CD4-positive, alpha-beta T cell treated with Interleukin-6 for 4 hours (primary cell): ENCODE measurements around the gene UBAC1.

Experiments
- DNase-seq: peaks from one replicate; pipeline ENCODE4 v3.0.0-alpha.2; 2020; ENCODE audit warnings: mixed read lengths

UBAC1 gene

GRCh38 chr9:135937521-135938489, 23.4 kb downstream of the UBAC1 start:
- DNase-seq: no peak

GRCh38 chr9:135933114-135933513, 28.1 kb downstream of the UBAC1 start:
- no peak for DNase-seq

- DNase-seq: no peak
Measured at GRCh38 chr9:135932656-135933055, 28.5 kb downstream of the UBAC1 start.

- DNase-seq: no peak
Measured at GRCh38 chr9:135931349-135931820, 29.8 kb downstream of the UBAC1 start.

- no peak for DNase-seq
Measured at GRCh38 chr9:135930446-135931345, 30.5 kb downstream of the UBAC1 start.

DNA sequence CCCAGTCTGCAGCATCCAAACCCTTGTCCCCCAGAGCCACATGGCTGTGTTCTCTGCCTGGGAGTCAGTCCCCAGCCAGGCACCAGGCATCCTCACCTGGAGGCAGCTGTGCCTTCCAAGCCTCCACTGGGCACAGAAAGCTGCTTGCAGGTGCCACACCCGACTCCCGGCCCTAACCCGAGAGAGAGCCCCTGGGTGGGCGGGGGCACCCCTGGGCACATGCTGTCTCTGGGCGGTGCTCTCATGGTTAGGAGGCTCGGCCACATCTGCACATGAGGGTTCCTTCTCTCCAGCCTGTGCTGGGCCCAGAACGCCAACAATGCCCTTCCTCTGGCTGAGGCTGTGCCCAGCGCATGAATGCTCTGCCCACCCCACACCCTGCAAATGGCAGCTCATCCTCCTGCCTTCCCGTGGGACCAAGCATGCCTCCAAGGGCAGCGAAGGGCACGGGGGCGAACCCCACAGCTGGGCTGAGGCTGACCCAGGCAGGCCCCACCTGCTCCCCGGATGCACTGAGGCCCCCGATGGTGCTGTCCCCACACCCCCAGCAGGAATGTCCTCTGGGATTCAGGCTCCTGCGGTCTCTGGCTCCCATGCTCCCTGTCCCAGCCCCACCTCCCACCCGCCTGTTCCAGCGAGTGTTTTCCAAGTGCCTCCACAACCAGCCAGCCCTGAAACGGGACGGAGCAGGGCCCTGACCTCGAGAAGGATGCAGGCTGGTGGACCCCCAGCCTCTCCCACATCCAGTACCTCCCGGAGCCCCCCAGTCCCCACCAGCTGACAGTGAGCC, 31.3 kb downstream of the UBAC1 start:
- no peak for DNase-seq

- DNase-seq: no peak
Measured at GRCh38 chr9:135928731-135929655, 32.2 kb downstream of the UBAC1 start.

DNA sequence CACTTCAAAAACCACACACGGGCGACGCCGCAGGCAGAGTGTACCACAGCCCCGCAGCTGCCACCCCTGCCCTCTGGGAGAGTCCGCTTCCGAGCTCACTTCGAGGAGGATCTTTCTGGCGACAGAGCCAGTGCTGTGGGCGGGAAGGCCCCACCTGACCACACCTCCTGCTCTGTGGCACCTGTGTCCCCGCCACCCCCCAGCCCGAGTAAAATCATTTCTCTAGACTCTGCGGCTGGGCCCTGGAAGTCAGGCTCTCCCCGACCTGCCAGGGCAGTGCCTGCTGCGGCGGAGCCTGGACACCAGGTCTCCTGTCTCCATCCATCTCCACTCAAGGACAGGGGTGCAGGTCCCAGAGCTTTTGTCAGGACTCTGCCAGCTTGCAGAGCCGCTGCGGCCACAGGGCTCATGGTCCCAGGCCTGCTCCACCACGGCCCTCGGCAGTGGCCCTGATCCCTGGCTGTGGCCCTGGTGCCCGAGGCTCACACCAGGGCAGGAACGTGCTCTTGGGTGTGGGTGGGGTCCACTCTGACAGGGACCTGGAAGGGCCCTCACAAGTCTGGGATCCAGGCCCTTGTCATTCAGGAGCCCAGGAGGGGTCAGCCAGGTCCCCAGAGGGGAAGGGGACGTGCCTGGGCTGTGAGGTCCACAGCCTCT, 33.0 kb downstream of the UBAC1 start:
- DNase-seq: no peak

- DNase-seq: no peak
Measured at GRCh38 chr9:135927195-135928013, 33.8 kb downstream of the UBAC1 start.

- DNase-seq: peak; percentile 45
Measured at GRCh38 chr9:135926402-135927194, 34.6 kb downstream of the UBAC1 start.

DNA sequence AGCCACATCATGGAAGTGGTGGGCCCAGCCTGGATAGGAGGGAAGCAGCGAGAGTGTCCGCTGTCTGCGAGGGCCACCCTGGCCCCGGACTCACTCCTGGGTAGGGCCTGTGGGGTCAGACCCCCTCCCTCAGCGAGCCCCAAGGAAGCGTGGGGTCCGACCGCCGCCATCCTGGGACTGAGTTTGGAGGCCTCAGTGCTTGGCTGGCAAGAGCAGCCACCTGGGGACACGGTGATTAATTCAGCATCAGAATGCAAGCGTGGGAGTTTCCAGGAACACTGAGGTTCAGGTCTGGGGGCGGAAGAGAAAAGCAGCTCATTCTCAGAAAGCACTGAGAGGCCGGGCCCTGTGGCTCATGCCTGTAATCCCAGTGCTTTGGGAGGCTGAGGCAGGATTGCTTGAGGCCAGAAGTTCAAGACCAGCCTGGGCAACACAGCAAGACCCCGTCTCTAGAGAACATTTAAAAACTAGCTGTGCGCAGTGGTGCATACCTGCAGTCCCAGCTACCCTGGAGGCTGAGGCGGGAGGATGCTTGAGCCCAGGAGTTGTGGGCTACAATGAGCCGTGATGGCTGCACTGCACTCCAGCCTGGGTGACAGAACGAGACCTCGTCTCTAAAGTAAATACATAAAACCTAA, 35.6 kb downstream of the UBAC1 start:
- no peak for DNase-seq

- peak; percentile 20 for DNase-seq
Measured at GRCh38 chr9:135924628-135925338, 36.4 kb downstream of the UBAC1 start.

GRCh38 chr9:135923508-135923907, 37.7 kb downstream of the UBAC1 start:
- no peak for DNase-seq

- DNase-seq: no peak
Measured at GRCh38 chr9:135921749-135922310, 39.3 kb downstream of the UBAC1 start.

DNA sequence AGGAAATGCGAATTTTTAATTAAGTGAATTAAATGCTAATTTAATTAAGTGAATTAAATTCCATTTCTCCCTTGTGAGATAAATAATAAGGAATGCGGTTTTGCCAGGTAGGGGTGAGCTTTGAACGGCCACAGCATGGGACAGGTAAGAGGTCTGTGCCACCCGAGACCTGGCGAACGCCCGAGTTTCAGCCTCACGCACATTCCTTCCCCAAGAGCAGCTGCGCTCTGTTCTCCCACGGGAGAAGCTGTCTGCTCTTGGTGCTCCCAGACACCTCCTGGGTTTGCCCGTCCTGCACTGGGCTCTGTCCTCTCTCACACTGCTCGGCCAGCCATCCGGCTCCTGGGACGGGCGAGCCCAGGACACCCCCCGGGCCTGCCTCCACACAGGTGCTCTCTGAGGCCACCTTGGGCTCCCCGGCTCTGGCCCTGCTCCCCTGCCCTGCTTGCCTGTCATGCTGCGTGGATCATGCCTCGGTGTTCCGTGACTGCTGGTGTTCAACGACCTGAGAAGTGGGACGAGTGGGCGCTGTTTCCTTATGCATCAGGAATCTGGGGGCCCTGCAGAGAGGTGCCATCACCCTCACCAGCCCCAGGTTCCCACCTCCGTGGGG, 40.1 kb downstream of the UBAC1 start:
- no peak for DNase-seq

- DNase-seq: no peak
Measured at GRCh38 chr9:135920256-135920930, 40.8 kb downstream of the UBAC1 start.
